Endodermal cell (in vitro differentiated cells): ENCODE data around the gene IL20. TPM values are rescaled to one million over a fixed set of nuclear protein-coding genes. Genes with fewer than 3 reads are reported as not detected.

Source experiments
- DNase-seq: peaks from one replicate; pipeline ENCODE4 v3.0.0-alpha.2; 2017
- H3K27ac ChIP-seq: 2 replicates; pipeline ENCODE4 v1.5.1; 2013; ENCODE audit warnings: mild to moderate bottlenecking, low read depth, low read length, moderate library complexity
- H3K27me3 ChIP-seq: 2 replicates; pipeline ENCODE4 v1.6.1; 2013; ENCODE audit warnings: mild to moderate bottlenecking, low read length, moderate library complexity; ENCODE audit not compliant: insufficient read depth, control insufficient read depth, poor library complexity, severe bottlenecking
- H3K36me3 ChIP-seq: 2 replicates; pipeline ENCODE4 v1.7.0; 2013; ENCODE audit warnings: mild to moderate bottlenecking, low read length, moderate library complexity; ENCODE audit not compliant: control insufficient read depth, insufficient read depth
- H3K4me1 ChIP-seq: one replicate; pipeline ENCODE4 v1.7.0; 2013; ENCODE audit warnings: low read length; ENCODE audit not compliant: control insufficient read depth, insufficient read depth
- H3K4me3 ChIP-seq: 2 replicates; pipeline ENCODE4 v1.5.1; 2013; ENCODE audit warnings: mild to moderate bottlenecking, low read length, moderate library complexity
- H3K9ac ChIP-seq: 2 replicates; pipeline ENCODE4 v1.6.1; 2013; ENCODE audit warnings: mild to moderate bottlenecking, low read length, moderate library complexity; ENCODE audit not compliant: poor library complexity, severe bottlenecking; ENCODE audit errors: extremely low read depth
- H3K9me3 ChIP-seq: 2 replicates; pipeline ENCODE4 v1.6.1; 2013; ENCODE audit warnings: mild to moderate bottlenecking, low read length, moderate library complexity; ENCODE audit not compliant: control insufficient read depth
- H3K27ac Mint-ChIP-seq: 2 replicates; pipeline ENCODE4 v1.8.0; 2020; ENCODE audit warnings: mixed read lengths
- H3K27me3 Mint-ChIP-seq: 2 replicates; pipeline ENCODE4 v1.8.0; 2021; ENCODE audit warnings: mild to moderate bottlenecking, mixed read lengths; ENCODE audit not compliant: insufficient read depth
- H3K36me3 Mint-ChIP-seq: 2 replicates; pipeline ENCODE4 v1.8.0; 2020; ENCODE audit warnings: low read depth, mixed read lengths
- H3K4me1 Mint-ChIP-seq: 2 replicates; pipeline ENCODE4 v1.8.0; 2020; ENCODE audit warnings: mixed read lengths
- H3K4me3 Mint-ChIP-seq: 2 replicates; pipeline ENCODE4 v1.8.0; 2020; ENCODE audit warnings: mild to moderate bottlenecking, moderate library complexity, mixed read lengths
- H3K9me3 Mint-ChIP-seq: 2 replicates; pipeline ENCODE4 v1.8.0; 2020; ENCODE audit warnings: mild to moderate bottlenecking, mixed read lengths
- WGBS, 2 experiments: methylation state at CpG; one replicate each; pipeline versions ENCODE4 v1.1.5 to v1.1.7; 2013; ENCODE audit warnings: missing lambda C conversion rate in 2 of 2, mixed read lengths in 1 of 2; ENCODE audit not compliant: insufficient coverage in 1 of 2, insufficient read length in 1 of 2; 5-methylcytosine and 5-hydroxymethylcytosine counted together
- total RNA-seq, 2 donors: library from RNA; stranded (reverse); fragmentation: NEBNext Ultra II Directional in 1 of 2; extraction: Animal tissue kit (Norgen Biotek cat#: 25700) in 1 of 2; gene quantifications; 2 replicates in 1 of 2; 3 replicates in 1 of 2; pipeline ENCODE4 v1.2.1, GENCODE V29; 2021
- TF ChIP-seq, protein P1 (sequence below): fragments of 200-600 bp; sonication (generic); conservative IDR thresholded peaks from 2 replicates; pipeline ENCODE4 v1.5.0; 2021; ENCODE audit warnings: antibody characterized with exemption, mild to moderate bottlenecking

The IL20 gene
- total RNA-seq, 2 donors from 2014 or later = not detected

DNA sequence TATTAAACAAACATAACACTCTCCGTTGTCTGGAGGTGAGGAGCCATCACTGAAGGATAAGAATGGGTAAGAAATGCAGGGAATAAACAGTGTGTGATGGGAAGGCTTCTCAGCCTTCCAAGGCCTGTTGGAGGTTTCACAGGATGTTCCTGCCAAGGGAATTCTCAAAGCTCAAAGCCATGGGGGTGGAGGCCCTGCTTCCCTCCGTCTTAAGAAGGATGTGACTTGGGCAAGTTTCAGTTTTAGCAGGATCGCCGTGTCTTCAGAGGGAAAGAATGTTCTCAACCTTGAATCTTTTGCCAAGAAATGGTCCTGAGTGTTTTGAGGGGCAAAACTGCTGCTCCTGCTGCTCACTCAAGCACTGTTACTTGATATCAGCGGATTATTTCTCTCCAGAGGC, 41.7 kb upstream of the IL20 start:
- Histone ChIP-seq H3K27ac (no peak overlapping the region), H3K4me3 (no peak overlapping the region), H3K27me3 (no peaks in the 10 kb centered on the region), H3K4me1 (no peaks in the 10 kb centered on the region), H3K9me3 (no peaks in the 10 kb centered on the region), H3K9ac (no peak overlapping the region), H3K36me3 (no peaks in the 10 kb centered on the region)
- Mint-ChIP-seq H3K27me3 (peaks cover 4% of the 10 kb centered on the region), H3K27ac (no peak overlapping the region), H3K4me3 (no peak overlapping the region), H3K4me1 (no peaks in the 10 kb centered on the region), H3K9me3 (no peaks in the 10 kb centered on the region), H3K36me3 (no peaks in the 10 kb centered on the region)
- 90 to 94% methylated on average over 3 to 5 of the region's 5 CpGs for WGBS, 2 experiments
- TF ChIP-seq, protein P1, sequence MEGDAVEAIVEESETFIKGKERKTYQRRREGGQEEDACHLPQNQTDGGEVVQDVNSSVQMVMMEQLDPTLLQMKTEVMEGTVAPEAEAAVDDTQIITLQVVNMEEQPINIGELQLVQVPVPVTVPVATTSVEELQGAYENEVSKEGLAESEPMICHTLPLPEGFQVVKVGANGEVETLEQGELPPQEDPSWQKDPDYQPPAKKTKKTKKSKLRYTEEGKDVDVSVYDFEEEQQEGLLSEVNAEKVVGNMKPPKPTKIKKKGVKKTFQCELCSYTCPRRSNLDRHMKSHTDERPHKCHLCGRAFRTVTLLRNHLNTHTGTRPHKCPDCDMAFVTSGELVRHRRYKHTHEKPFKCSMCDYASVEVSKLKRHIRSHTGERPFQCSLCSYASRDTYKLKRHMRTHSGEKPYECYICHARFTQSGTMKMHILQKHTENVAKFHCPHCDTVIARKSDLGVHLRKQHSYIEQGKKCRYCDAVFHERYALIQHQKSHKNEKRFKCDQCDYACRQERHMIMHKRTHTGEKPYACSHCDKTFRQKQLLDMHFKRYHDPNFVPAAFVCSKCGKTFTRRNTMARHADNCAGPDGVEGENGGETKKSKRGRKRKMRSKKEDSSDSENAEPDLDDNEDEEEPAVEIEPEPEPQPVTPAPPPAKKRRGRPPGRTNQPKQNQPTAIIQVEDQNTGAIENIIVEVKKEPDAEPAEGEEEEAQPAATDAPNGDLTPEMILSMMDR = no peak
- no peak for DNase-seq

DNA sequence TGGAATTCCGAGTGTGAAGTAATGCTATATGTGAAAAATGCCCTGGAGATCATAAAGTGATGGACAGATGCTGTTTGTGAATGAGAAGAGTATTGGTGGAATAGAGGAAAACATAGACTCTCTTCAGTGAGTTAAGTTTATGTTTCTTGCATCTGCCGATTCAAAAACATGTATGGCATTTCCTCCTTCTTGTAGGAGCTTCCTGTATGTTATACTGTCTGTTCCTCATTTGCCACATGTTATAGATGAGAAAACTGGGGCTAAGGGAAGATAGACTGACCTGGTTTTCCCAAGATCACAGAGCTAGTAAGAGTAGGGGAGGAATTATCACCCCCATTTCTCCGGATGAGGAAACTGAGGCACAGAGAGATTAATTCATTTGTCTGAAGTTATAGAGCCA, 41.1 kb upstream of the IL20 start:
- 90 to 95% methylated on average over 2 to 3 of the region's 3 CpGs for WGBS, 2 experiments
- H3K4me1 Mint-ChIP-seq = peaks cover 3% of the 10 kb centered on the region
- Histone ChIP-seq H3K9me3 (no peaks in the 10 kb centered on the region), H3K27ac (no peak overlapping the region), H3K9ac (no peak overlapping the region), H3K27me3 (no peaks in the 10 kb centered on the region), H3K4me1 (no peaks in the 10 kb centered on the region), H3K4me3 (no peak overlapping the region), H3K36me3 (no peaks in the 10 kb centered on the region)
- DNase-seq = no peak
- H3K27ac Mint-ChIP-seq = no peak overlapping the region
- H3K9me3 Mint-ChIP-seq = no peaks in the 10 kb centered on the region
- TF ChIP-seq, protein P1 = no peak
- no peak overlapping the region for H3K4me3 Mint-ChIP-seq
- H3K36me3 Mint-ChIP-seq = no peaks in the 10 kb centered on the region
- H3K27me3 Mint-ChIP-seq = peaks cover 4% of the 10 kb centered on the region

DNA sequence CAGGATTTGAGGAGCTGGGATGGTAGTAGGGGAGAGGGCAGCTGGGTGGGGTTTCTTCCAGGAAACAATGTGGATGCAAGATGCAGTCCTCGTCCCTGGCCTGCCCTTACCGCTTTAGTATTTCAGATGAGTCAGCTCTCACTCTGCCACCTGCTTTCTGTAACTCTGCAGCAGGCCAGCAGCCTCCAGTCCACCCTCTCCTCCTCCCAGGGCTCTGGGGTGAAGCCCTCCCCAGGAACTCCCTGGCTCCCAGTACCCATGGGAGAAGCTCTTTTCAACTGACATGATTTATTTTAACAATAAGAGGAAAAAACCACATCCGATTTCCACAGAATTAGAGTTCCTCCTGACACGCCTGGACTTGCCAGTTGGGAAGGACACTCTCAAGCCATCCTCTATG, 39.0 kb upstream of the IL20 start:
- WGBS, 2 experiments = 68% methylated on average over 4 of the region's 4 CpGs; no CpG with 5 or more reads in 1 of the 2 experiments
- TF ChIP-seq, protein P1 = no peak
- DNase-seq = no peak
- Mint-ChIP-seq H3K9me3 (no peaks in the 10 kb centered on the region), H3K36me3 (no peaks in the 10 kb centered on the region), H3K4me3 (no peak overlapping the region), H3K27me3 (no peaks in the 10 kb centered on the region), H3K27ac (no peak overlapping the region), H3K4me1 (peaks cover 3% of the 10 kb centered on the region)
- Histone ChIP-seq H3K27me3 (no peaks in the 10 kb centered on the region), H3K4me3 (no peak overlapping the region), H3K9ac (no peak overlapping the region), H3K9me3 (no peaks in the 10 kb centered on the region), H3K27ac (no peak overlapping the region), H3K4me1 (no peaks in the 10 kb centered on the region), H3K36me3 (no peaks in the 10 kb centered on the region)
